Endodermal cell (in vitro differentiated cells): ENCODE measurements around the gene FMNL3. TPM values are rescaled to one million over a fixed set of nuclear protein-coding genes. Genes with fewer than 3 reads are reported as not detected.

Experiments
- DNase-seq: peaks from one replicate; pipeline ENCODE4 v3.0.0-alpha.2; 2017
- H3K27ac ChIP-seq: 2 replicates; pipeline ENCODE4 v1.5.1; 2013; ENCODE audit warnings: mild to moderate bottlenecking, low read depth, low read length, moderate library complexity
- H3K27me3 ChIP-seq: 2 replicates; pipeline ENCODE4 v1.6.1; 2013; ENCODE audit warnings: mild to moderate bottlenecking, low read length, moderate library complexity; ENCODE audit not compliant: insufficient read depth, control insufficient read depth, poor library complexity, severe bottlenecking
- H3K36me3 ChIP-seq: 2 replicates; pipeline ENCODE4 v1.7.0; 2013; ENCODE audit warnings: mild to moderate bottlenecking, low read length, moderate library complexity; ENCODE audit not compliant: control insufficient read depth, insufficient read depth
- H3K4me1 ChIP-seq: one replicate; pipeline ENCODE4 v1.7.0; 2013; ENCODE audit warnings: low read length; ENCODE audit not compliant: control insufficient read depth, insufficient read depth
- H3K4me3 ChIP-seq: 2 replicates; pipeline ENCODE4 v1.5.1; 2013; ENCODE audit warnings: mild to moderate bottlenecking, low read length, moderate library complexity
- H3K9ac ChIP-seq: 2 replicates; pipeline ENCODE4 v1.6.1; 2013; ENCODE audit warnings: mild to moderate bottlenecking, low read length, moderate library complexity; ENCODE audit not compliant: poor library complexity, severe bottlenecking; ENCODE audit errors: extremely low read depth
- H3K9me3 ChIP-seq: 2 replicates; pipeline ENCODE4 v1.6.1; 2013; ENCODE audit warnings: mild to moderate bottlenecking, low read length, moderate library complexity; ENCODE audit not compliant: control insufficient read depth
- H3K27ac Mint-ChIP-seq: 2 replicates; pipeline ENCODE4 v1.8.0; 2020; ENCODE audit warnings: mixed read lengths
- H3K27me3 Mint-ChIP-seq: 2 replicates; pipeline ENCODE4 v1.8.0; 2021; ENCODE audit warnings: mild to moderate bottlenecking, mixed read lengths; ENCODE audit not compliant: insufficient read depth
- H3K36me3 Mint-ChIP-seq: 2 replicates; pipeline ENCODE4 v1.8.0; 2020; ENCODE audit warnings: low read depth, mixed read lengths
- H3K4me1 Mint-ChIP-seq: 2 replicates; pipeline ENCODE4 v1.8.0; 2020; ENCODE audit warnings: mixed read lengths
- H3K4me3 Mint-ChIP-seq: 2 replicates; pipeline ENCODE4 v1.8.0; 2020; ENCODE audit warnings: mild to moderate bottlenecking, moderate library complexity, mixed read lengths
- H3K9me3 Mint-ChIP-seq: 2 replicates; pipeline ENCODE4 v1.8.0; 2020; ENCODE audit warnings: mild to moderate bottlenecking, mixed read lengths
- WGBS, 2 experiments: methylation state at CpG; one replicate each; pipeline versions ENCODE4 v1.1.5 to v1.1.7; 2013; ENCODE audit warnings: missing lambda C conversion rate in 2 of 2, mixed read lengths in 1 of 2; ENCODE audit not compliant: insufficient coverage in 1 of 2, insufficient read length in 1 of 2; 5-methylcytosine and 5-hydroxymethylcytosine counted together
- total RNA-seq, 2 donors: library from RNA; stranded (reverse); fragmentation: NEBNext Ultra II Directional in 1 of 2; extraction: Animal tissue kit (Norgen Biotek cat#: 25700) in 1 of 2; gene quantifications; 2 replicates in 1 of 2; 3 replicates in 1 of 2; pipeline ENCODE4 v1.2.1, GENCODE V29; 2021
- TF ChIP-seq, protein P1 (sequence below): fragments of 200-600 bp; sonication (generic); conservative IDR thresholded peaks from 2 replicates; pipeline ENCODE4 v1.5.0; 2021; ENCODE audit warnings: antibody characterized with exemption, mild to moderate bottlenecking

FMNL3 gene
- total RNA-seq, 2 donors from 2014 or later, result 22.4 to 23.5 TPM

DNA sequence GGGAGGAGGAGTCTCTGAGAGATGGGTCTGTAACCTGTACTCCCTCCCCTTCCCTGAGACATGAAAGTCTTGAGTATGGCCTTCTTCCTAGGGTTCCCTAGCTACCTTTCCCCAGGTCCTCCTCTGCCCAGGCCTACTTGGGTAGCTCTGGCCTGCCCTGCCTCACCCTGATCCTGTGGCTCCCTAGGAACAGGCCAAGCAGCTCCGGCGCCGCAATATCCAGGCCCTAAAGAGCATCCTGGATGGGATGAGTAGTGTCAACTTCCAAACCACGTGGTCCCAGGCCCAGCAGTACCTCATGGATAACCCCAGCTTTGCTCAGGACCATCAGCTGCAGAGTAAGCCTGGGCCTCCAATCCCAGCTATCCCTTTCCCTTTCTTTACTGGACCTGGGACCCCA, 71.5 kb downstream of the FMNL3 start:
- H3K27me3 Mint-ChIP-seq, result no peaks in the 10 kb centered on the region
- H3K36me3 Mint-ChIP-seq, result peaks cover 18% of the 10 kb centered on the region
- Histone ChIP-seq H3K27me3 (no peaks in the 10 kb centered on the region), H3K27ac (no peak overlapping the region), H3K4me3 (no peak overlapping the region), H3K9me3 (no peaks in the 10 kb centered on the region), H3K4me1 (peaks cover 12% of the 10 kb centered on the region), H3K36me3 (peaks cover 11% of the 10 kb centered on the region), H3K9ac (no peak overlapping the region)
- 96% methylated on average over 4 of the region's 4 CpGs; no CpG with 5 or more reads in 1 of the 2 experiments for WGBS, 2 experiments
- no peaks in the 10 kb centered on the region for H3K9me3 Mint-ChIP-seq
- no peak for DNase-seq
- TF ChIP-seq, protein P1, sequence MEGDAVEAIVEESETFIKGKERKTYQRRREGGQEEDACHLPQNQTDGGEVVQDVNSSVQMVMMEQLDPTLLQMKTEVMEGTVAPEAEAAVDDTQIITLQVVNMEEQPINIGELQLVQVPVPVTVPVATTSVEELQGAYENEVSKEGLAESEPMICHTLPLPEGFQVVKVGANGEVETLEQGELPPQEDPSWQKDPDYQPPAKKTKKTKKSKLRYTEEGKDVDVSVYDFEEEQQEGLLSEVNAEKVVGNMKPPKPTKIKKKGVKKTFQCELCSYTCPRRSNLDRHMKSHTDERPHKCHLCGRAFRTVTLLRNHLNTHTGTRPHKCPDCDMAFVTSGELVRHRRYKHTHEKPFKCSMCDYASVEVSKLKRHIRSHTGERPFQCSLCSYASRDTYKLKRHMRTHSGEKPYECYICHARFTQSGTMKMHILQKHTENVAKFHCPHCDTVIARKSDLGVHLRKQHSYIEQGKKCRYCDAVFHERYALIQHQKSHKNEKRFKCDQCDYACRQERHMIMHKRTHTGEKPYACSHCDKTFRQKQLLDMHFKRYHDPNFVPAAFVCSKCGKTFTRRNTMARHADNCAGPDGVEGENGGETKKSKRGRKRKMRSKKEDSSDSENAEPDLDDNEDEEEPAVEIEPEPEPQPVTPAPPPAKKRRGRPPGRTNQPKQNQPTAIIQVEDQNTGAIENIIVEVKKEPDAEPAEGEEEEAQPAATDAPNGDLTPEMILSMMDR, result no peak
- H3K27ac Mint-ChIP-seq, result no peak overlapping the region
- peaks cover 36% of the 10 kb centered on the region for H3K4me1 Mint-ChIP-seq
- H3K4me3 Mint-ChIP-seq, result no peak overlapping the region

DNA sequence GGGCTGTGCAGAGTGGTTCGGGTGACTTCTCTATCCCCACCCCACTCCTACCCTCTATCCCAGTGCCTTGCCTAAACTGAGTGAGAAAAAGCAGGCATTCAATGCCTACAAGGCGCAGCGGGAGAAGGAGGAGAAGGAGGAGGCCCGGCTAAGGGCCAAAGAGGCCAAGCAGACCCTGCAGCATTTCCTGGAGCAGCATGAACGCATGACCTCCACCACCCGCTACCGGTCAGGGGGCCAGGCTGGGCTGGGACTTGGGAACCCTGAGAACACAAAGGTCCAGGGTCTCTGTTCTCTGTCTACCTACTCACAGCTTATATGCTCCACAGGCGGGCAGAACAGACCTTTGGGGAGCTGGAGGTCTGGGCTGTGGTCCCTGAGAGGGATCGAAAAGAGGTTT, 72.2 kb downstream of the FMNL3 start:
- Mint-ChIP-seq H3K4me3 (no peak overlapping the region), H3K9me3 (no peaks in the 10 kb centered on the region), H3K27ac (no peak overlapping the region), H3K27me3 (no peaks in the 10 kb centered on the region), H3K4me1 (peaks cover 30% of the 10 kb centered on the region), H3K36me3 (peaks cover 18% of the 10 kb centered on the region)
- Histone ChIP-seq H3K27ac (peak overlapping the region; percentile 19), H3K36me3 (peaks cover 11% of the 10 kb centered on the region), H3K9ac (no peak overlapping the region), H3K9me3 (no peaks in the 10 kb centered on the region), H3K4me1 (peaks cover 12% of the 10 kb centered on the region), H3K27me3 (no peaks in the 10 kb centered on the region), H3K4me3 (no peak overlapping the region)
- DNase-seq, result no peak
- TF ChIP-seq, protein P1, result no peak
- 94 to 96% methylated on average over 5 to 9 of the region's 9 CpGs for WGBS, 2 experiments

DNA sequence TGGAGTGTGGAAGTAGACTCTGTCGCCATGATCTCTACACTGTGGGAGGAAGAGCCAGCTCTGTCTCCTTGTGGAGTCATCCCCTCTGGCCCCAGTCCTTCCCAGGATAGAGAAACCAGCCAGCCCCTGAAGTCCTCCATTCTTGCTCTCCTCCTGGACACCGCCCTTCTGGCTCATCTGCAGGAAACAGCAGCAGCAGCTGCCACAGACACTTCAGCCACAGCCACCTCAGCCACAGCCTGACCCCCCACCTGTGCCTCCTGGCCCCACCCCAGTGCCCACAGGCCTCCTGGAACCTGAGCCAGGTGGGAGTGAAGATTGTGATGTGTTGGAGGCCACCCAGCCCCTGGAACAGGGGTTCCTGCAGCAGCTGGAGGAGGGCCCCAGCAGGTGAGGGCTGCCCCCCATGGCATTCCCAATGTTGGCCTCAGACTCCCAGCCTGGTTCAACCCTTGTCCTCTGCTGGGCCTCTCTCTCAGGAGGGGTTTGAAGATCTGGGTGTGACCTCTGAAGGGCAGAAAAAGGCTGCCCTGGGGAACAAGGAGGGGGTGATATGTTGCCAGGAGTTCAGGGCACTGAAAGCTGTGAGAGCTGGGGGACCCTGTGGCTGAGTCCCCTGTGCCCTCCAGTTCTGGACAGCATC, 73.4 kb downstream of the FMNL3 start:
- Histone ChIP-seq H3K4me3 (no peak overlapping the region), H3K27me3 (no peaks in the 10 kb centered on the region), H3K9ac (no peak overlapping the region), H3K9me3 (no peaks in the 10 kb centered on the region), H3K4me1 (peaks cover 12% of the 10 kb centered on the region), H3K27ac (no peak overlapping the region), H3K36me3 (peaks cover 11% of the 10 kb centered on the region)
- 86 to 100% methylated on average over 2 of the region's 2 CpGs for WGBS, 2 experiments
- H3K9me3 Mint-ChIP-seq, result no peaks in the 10 kb centered on the region
- TF ChIP-seq, protein P1, result no peak
- H3K4me1 Mint-ChIP-seq, result peaks cover 21% of the 10 kb centered on the region
- H3K4me3 Mint-ChIP-seq, result no peak overlapping the region
- no peak for DNase-seq
- peaks cover 15% of the 10 kb centered on the region for H3K36me3 Mint-ChIP-seq
- no peaks in the 10 kb centered on the region for H3K27me3 Mint-ChIP-seq
- no peak overlapping the region for H3K27ac Mint-ChIP-seq
